Spleen (tissue), 11 donors: ENCODE results near the gene PAQR6. TPM values are rescaled to one million over a fixed set of nuclear protein-coding genes. Genes with fewer than 3 reads are reported as not detected.

Experiments
- DNase-seq: peaks from one replicate; pipeline ENCODE4 v3.0.0-alpha.2; 2020
- H3K27ac ChIP-seq, 8 donors: fragments of 200-600 bp; sonication (generic) in 7 of 8; 1 replicate in 4 of 8; 2 replicates in 4 of 8; pipeline versions ENCODE4 v1.5.0 to v1.8.0; 2016 to 2021; ENCODE audit warnings: inconsistent platforms in 4 of 8, mild to moderate bottlenecking in 4 of 8, moderate library complexity in 1 of 8
- H3K27me3 ChIP-seq, 7 donors: fragments of 200-600 bp; sonication (generic) in 6 of 7; replicated peaks in 1 of 7; 1 replicate in 4 of 7; 2 replicates in 3 of 7; pipeline versions ENCODE4 v1.5.0 to v1.8.0; 2016 to 2021; ENCODE audit warnings: inconsistent platforms in 3 of 7, mild to moderate bottlenecking in 1 of 7
- H3K36me3 ChIP-seq, 6 donors: fragments of 200-600 bp; sonication (generic) in 5 of 6; 1 replicate in 4 of 6; 2 replicates in 2 of 6; pipeline versions ENCODE4 v1.5.0 to v1.8.0; 2016 to 2021; ENCODE audit warnings: inconsistent platforms in 2 of 6
- H3K4me1 ChIP-seq, 6 donors: fragments of 200-600 bp; sonication (generic) in 5 of 6; 1 replicate in 3 of 6; 2 replicates in 3 of 6; pipeline versions ENCODE4 v1.5.0 to v1.8.0; 2016 to 2021; ENCODE audit warnings: inconsistent platforms in 3 of 6
- H3K4me3 ChIP-seq, 8 donors: fragments of 200-600 bp; sonication (generic) in 7 of 8; 1 replicate in 4 of 8; 2 replicates in 4 of 8; pipeline versions ENCODE4 v1.5.0 to v1.8.0; 2016 to 2021; ENCODE audit warnings: inconsistent platforms in 4 of 8, mild to moderate bottlenecking in 4 of 8, moderate library complexity in 2 of 8
- H3K9me3 ChIP-seq, 8 donors: fragments of 200-600 bp; sonication (generic) in 7 of 8; 1 replicate in 4 of 8; 2 replicates in 4 of 8; pipeline versions ENCODE4 v1.5.0 to v1.8.0; 2016 to 2021; ENCODE audit warnings: inconsistent platforms in 4 of 8
- POLR2A ChIP-seq, 3 donors: fragments of 450-650 bp; IDR thresholded peaks; one replicate each; pipeline ENCODE4 v1.5.1; 2017; ENCODE audit warnings: antibody characterized with exemption in 3 of 3, mild to moderate bottlenecking in 1 of 3
- POLR2AphosphoS5 ChIP-seq, 3 donors: sonication (generic); formaldehyde crosslinking; IDR thresholded peaks; one replicate each; pipeline ENCODE4 v1.5.1; 2017; ENCODE audit warnings: antibody characterized with exemption in 3 of 3
- WGBS, 5 donors: extraction: QIAGEN DNeasy Blood & Tissue Kit in 3 of 5; methylation state at CpG; one replicate each; pipeline versions ENCODE4 v1.1.5 to v1.1.7; 2013 to 2018; 5-methylcytosine and 5-hydroxymethylcytosine counted together
- intact Hi-C: fragments of 100-400 bp; cut with DNase I; formaldehyde crosslinking; loops from one replicate; pipeline ENCODE4 v1.15.0; 2023; ENCODE audit warnings: low total_unique reads
- polyA plus RNA-seq, 3 donors: library from polyadenylated mRNA; stranded (reverse); fragments of 200-250 nt; gene quantifications; one replicate each; pipeline ENCODE4 v1.2.1, GENCODE V29; 2013
- total RNA-seq, 7 donors: library from RNA; depleted of rRNA in 3 of 7; stranded (reverse); fragments of >200 nt in 3 of 7; fragmentation: NEBNext Ultra II Directional in 4 of 7; extraction: Animal tissue kit (Norgen Biotek cat#: 25700) in 4 of 7; gene quantifications; one replicate each; pipeline versions ENCODE4 v1.1.0 to v1.2.1, GENCODE V29; 2016 to 2021
- TF ChIP-seq, protein P1 (sequence below), 11 experiments: fragments of 200-600 bp in 7 of 11; fragments of 450-650 bp in 4 of 11; sonication (generic) in 4 of 11; IDR thresholded peaks in 8 of 11; conservative IDR thresholded peaks in 3 of 11; 1 replicate in 7 of 11; 2 replicates in 4 of 11; pipeline versions ENCODE4 v1.4.0 to v1.8.0; 2016 to 2021; ENCODE audit warnings: antibody characterized with exemption in 11 of 11, inconsistent platforms in 4 of 11, mild to moderate bottlenecking in 1 of 11
- donor health status: healthy with polysubstance abuse.
- donor health status: DM: no; HTN: no; CAD: no; lungs with moderate emphysema.
- donor health status: DM: no; HTN: no; CAD: no.
- donor health status: Bipolar disorder and iron deficiency.
- donor health status: healthy.
- donor health status: DM: no; HTN: no; CAD: no.
- donor health status: DM: yes; HTN: yes; CAD: no.

The PAQR6 gene
- total and polyA plus RNA-seq, 10 donors: 0.80 to 4.0 (median 2.0) TPM

DNA sequence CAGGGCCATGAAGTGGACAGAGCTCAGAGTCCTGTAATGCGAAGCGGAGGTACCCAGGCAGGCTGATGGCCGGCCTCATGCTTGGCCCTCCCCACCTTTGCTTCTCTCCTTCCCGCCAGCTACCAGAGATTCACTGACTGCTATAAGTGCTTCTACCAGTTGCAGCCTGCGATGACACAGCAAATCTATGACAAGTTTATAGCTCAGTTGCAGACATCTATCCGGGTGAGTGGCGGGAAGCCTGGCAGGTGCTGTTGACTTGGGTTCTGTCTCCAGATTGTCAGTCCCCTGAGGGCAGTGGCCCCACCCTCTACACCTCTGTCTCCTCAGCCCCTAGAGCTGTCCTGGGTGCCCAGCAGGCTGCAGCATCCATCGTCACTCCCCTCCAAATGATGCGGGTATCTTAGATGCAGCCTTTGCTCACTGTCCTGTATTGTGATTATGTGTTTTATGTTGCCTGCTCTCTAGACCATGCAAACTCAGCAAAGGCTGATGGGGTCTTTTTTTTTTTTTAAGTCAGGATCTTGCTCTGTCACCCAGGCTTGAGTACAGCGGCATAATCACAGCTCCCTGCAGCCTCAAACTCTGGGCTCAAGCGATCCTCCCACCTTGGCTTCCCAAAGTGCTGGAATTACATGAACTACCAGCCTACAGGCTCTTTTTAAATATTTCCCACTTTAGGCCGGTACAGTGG, 15.5 kb downstream of the PAQR6 start:
- no peak for TF ChIP-seq POLR2A (IDR thresholded peaks at IDR 0.05)
- TF ChIP-seq, protein P1, sequence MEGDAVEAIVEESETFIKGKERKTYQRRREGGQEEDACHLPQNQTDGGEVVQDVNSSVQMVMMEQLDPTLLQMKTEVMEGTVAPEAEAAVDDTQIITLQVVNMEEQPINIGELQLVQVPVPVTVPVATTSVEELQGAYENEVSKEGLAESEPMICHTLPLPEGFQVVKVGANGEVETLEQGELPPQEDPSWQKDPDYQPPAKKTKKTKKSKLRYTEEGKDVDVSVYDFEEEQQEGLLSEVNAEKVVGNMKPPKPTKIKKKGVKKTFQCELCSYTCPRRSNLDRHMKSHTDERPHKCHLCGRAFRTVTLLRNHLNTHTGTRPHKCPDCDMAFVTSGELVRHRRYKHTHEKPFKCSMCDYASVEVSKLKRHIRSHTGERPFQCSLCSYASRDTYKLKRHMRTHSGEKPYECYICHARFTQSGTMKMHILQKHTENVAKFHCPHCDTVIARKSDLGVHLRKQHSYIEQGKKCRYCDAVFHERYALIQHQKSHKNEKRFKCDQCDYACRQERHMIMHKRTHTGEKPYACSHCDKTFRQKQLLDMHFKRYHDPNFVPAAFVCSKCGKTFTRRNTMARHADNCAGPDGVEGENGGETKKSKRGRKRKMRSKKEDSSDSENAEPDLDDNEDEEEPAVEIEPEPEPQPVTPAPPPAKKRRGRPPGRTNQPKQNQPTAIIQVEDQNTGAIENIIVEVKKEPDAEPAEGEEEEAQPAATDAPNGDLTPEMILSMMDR (IDR thresholded peaks at IDR 0.05 in 8 of 11, conservative IDR thresholded peaks at IDR 0.05 in 3 of 11): no peak
- no peak for TF ChIP-seq POLR2AphosphoS5 (IDR thresholded peaks at IDR 0.05)
- H3K27me3 ChIP-seq: no peaks in the 10 kb centered on the region
- H3K4me3 ChIP-seq: no peak overlapping the region
- no peaks in the 10 kb centered on the region for H3K4me1 ChIP-seq
- no peak for DNase-seq
- H3K27ac ChIP-seq: no peak overlapping the region
- intact Hi-C loops: no loop called here
- no peaks in the 10 kb centered on the region for H3K9me3 ChIP-seq
- peaks cover 0 to 98% (median 46%) of the 10 kb centered on the region in 6 donors for H3K36me3 ChIP-seq
- WGBS, 5 donors: 74 to 86% (median 79%) methylated on average over 12 of the region's 12 CpGs

DNA sequence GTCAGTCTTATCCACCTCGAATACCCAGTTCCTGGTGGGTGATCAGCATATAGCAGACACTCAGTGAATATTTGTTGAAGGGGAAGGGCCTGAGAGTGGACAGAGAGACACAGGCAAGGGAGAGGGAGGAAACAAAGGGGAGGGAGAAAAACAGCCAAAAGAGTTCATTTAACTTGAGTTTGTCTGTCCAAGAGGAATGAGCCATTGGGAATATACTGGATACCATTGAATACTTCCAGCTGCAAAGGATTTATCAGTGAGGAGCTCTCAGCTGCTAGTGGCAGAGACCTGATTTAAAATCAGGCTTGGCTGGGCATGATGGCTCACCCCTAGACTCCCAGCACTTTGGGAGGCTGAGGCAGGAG, 17.4 kb downstream of the PAQR6 start:
- intact Hi-C loops: no loop called here
- DNase-seq: no peak
- H3K4me3 ChIP-seq: no peak overlapping the region
- TF ChIP-seq POLR2AphosphoS5 (IDR thresholded peaks at IDR 0.05): no peak
- TF ChIP-seq, protein P1 (IDR thresholded peaks at IDR 0.05 in 8 of 11, conservative IDR thresholded peaks at IDR 0.05 in 3 of 11): no peak
- no peaks in the 10 kb centered on the region for H3K9me3 ChIP-seq
- WGBS, 5 donors: 88 to 100% (median 94%) methylated on average over 1 of the region's 1 CpG
- H3K27me3 ChIP-seq: no peaks in the 10 kb centered on the region
- peaks cover 0 to 10% (median 3%) of the 10 kb centered on the region in 6 donors for H3K4me1 ChIP-seq
- no peak overlapping the region for H3K27ac ChIP-seq
- peaks cover 0 to 98% (median 40%) of the 10 kb centered on the region in 6 donors for H3K36me3 ChIP-seq

DNA sequence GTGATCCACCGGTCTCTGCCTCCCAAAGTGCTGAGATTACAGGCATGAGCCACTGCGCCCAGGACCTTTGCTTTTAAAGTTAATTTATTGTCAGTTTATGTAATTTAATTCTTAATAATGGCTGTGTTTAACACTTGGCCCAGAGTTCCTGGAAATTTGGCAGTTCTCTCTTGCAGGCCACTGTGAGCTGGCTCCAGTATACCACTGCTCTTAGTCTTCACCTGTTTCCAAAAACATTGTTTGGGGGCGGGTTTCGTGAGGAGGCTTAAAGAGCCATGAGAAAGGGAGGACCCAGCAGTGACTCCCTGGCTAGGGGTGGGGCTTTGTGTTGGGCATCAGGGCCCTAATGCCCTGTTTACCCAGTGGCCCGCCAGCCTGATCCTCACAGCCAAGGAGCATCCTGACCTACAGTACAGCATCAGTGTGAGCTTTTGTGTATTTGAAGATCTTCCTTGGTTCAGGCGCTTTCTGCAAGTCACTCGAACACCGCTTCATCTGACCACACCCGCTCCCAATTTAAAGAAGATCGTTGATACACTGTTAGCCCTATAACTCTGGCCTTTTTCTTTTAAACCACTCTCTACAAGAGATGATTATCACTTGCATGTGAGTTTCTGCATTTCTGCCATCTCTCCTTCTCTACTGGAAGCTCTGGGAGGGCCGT, 17.9 kb downstream of the PAQR6 start:
- H3K36me3 ChIP-seq: peaks cover 0 to 93% (median 37%) of the 10 kb centered on the region in 6 donors
- TF ChIP-seq, protein P1 (IDR thresholded peaks at IDR 0.05 in 8 of 11, conservative IDR thresholded peaks at IDR 0.05 in 3 of 11): no peak
- TF ChIP-seq POLR2AphosphoS5 (IDR thresholded peaks at IDR 0.05): no peak
- TF ChIP-seq POLR2A (IDR thresholded peaks at IDR 0.05): no peak
- no peak overlapping the region for H3K4me3 ChIP-seq
- no peaks in the 10 kb centered on the region for H3K9me3 ChIP-seq
- H3K4me1 ChIP-seq: peaks cover 0 to 15% (median 8%) of the 10 kb centered on the region in 6 donors
- 94 to 97% (median 96%) methylated on average over 11 of the region's 11 CpGs for WGBS, 5 donors
- no peaks in the 10 kb centered on the region for H3K27me3 ChIP-seq
- intact Hi-C loops: no loop called here
- H3K27ac ChIP-seq: no peak overlapping the region
- no peak for DNase-seq

DNA sequence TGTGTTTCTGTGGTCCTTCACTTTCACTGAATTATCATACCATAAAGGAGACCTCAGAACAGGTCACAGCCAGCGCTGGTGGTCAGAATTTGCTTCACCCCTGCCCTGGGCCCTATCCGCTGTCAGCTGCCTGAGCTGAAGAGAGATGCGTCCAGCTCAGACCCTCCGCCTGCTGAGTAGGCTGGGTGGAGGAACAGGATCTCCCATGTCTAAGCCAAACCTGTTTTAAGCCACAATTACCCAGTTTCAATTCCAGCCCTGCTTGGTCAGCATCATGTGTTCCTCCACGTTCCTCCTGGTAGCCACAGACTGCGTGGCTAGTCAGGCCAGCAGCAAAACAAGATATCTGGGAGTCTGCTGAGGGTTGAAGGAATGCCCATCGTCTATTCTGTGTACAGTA, 19.4 kb downstream of the PAQR6 start:
- peak overlapping the region in 2 of 8 donors; percentile 16 to 55 for H3K27ac ChIP-seq
- H3K9me3 ChIP-seq: no peaks in the 10 kb centered on the region
- TF ChIP-seq, protein P1 (IDR thresholded peaks at IDR 0.05 in 8 of 11, conservative IDR thresholded peaks at IDR 0.05 in 3 of 11): no peak
- no peak for TF ChIP-seq POLR2A (IDR thresholded peaks at IDR 0.05)
- peak in 1 of 3 donors; percentile 38 for TF ChIP-seq POLR2AphosphoS5 (IDR thresholded peaks at IDR 0.05)
- DNase-seq: no peak
- peaks cover 0 to 19% (median 10%) of the 10 kb centered on the region in 6 donors for H3K4me1 ChIP-seq
- H3K27me3 ChIP-seq: no peaks in the 10 kb centered on the region
- intact Hi-C loops: no loop called here
- 71 to 83% (median 82%) methylated on average over 7 of the region's 7 CpGs for WGBS, 5 donors
- H3K36me3 ChIP-seq: peaks cover 0 to 92% (median 32%) of the 10 kb centered on the region in 6 donors
- H3K4me3 ChIP-seq: no peak overlapping the region
